Endothelial cell of umbilical vein (primary cell): ENCODE results near the gene CBX2.

Experiments used
- EZH2 ChIP-seq: IDR thresholded peaks from 2 replicates; pipeline ENCODE4 v1.6.1; 2012; ENCODE audit warnings: borderline replicate concordance, low read depth, mild to moderate bottlenecking, moderate library complexity, low read length, inconsistent platforms; ENCODE audit not compliant: severe bottlenecking
- JUN ChIP-seq: IDR thresholded peaks from 2 replicates; pipeline ENCODE4 v1.6.1; 2011; ENCODE audit warnings: borderline replicate concordance, low read depth; ENCODE audit not compliant: insufficient read length, insufficient read depth
- MYC ChIP-seq: IDR thresholded peaks from one replicate; pipeline ENCODE4 v1.6.1; 2011; ENCODE audit warnings: mild to moderate bottlenecking, low read depth, low read length
- POLR2A ChIP-seq: IDR thresholded peaks from 2 replicates; pipeline ENCODE4 v1.6.1; 2012; ENCODE audit warnings: low read depth, mild to moderate bottlenecking, control low read depth, low read length
- POLR2AphosphoS5 ChIP-seq: IDR thresholded peaks from 2 replicates; pipeline ENCODE4 v1.6.1; 2012; ENCODE audit warnings: low read depth, mild to moderate bottlenecking, control low read depth, low read length, moderate library complexity; ENCODE audit not compliant: insufficient read depth
- TF ChIP-seq, protein P1 (sequence below), 2 donors: IDR thresholded peaks; 1 replicate in 1 of 2; 2 replicates in 1 of 2; pipeline ENCODE4 v1.5.1; 2011; ENCODE audit warnings: low read length in 2 of 2, mild to moderate bottlenecking in 2 of 2, moderate library complexity in 2 of 2, control low read depth in 1 of 2, inconsistent platforms in 1 of 2, low read depth in 1 of 2; ENCODE audit not compliant: insufficient read depth in 1 of 2; ENCODE audit errors: extremely low read depth in 1 of 2

DNA sequence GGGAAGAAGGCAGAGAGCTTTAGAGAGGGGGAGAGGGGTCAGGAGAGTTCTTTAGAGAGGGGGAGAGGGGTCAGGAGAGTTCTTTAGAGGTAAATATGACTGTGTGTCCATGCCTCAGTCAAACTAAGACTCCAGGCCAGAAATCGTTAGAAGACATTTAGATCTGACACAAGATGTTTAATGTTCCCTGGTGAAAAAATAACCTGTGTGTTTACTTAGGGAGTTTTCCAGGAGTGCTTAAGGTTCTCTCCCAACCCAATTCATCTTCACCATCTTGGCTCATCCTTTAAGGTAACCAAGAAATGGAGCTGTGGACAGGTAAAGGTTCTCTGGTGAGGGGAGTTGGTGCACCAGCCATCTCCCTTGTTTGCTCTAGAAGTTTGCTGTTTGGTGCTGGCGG lies 51.5 kb downstream of the CBX2 start:
- TF ChIP-seq, protein P1, sequence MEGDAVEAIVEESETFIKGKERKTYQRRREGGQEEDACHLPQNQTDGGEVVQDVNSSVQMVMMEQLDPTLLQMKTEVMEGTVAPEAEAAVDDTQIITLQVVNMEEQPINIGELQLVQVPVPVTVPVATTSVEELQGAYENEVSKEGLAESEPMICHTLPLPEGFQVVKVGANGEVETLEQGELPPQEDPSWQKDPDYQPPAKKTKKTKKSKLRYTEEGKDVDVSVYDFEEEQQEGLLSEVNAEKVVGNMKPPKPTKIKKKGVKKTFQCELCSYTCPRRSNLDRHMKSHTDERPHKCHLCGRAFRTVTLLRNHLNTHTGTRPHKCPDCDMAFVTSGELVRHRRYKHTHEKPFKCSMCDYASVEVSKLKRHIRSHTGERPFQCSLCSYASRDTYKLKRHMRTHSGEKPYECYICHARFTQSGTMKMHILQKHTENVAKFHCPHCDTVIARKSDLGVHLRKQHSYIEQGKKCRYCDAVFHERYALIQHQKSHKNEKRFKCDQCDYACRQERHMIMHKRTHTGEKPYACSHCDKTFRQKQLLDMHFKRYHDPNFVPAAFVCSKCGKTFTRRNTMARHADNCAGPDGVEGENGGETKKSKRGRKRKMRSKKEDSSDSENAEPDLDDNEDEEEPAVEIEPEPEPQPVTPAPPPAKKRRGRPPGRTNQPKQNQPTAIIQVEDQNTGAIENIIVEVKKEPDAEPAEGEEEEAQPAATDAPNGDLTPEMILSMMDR (IDR thresholded peaks at IDR 0.05; ENCODE audit: extremely low read depth in 1 of 2, insufficient read depth in 1 of 2, low read depth in 1 of 2, low read length in 2 of 2), result no peak
- TF ChIP-seq EZH2 (no peak), POLR2A (no peak), JUN (no peak), MYC (no peak), POLR2AphosphoS5 (no peak)
